ENCODE data around the gene INPP5A. TPM values are rescaled to one million over a fixed set of nuclear protein-coding genes. Genes with fewer than 3 reads are reported as not detected.

Gene INPP5A
- total and polyA plus RNA-seq, 5 donors from 2014 or later: 0.66 to 21.3 (median 1.0) TPM

DNA sequence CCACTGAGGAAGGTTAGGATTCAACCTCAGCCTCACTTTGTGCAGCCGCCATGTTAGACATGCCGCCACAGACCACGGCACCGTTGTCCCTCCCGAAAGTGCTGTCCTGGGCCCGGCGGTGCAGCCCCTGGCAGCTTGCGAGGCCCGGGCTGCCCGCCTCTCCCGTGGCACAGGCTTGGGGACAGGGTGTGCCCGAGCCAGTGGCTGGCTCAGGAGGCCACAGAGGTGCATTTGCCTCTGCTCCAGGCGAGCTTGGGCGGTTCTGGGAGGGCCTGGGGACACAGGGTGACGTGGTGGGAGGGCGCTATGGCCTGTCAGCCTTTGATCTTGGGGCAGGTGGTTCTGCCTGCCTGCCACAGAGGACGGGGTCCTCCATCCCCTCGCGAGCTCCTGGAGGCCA is 207.3 kb downstream of the INPP5A start:
- Histone ChIP-seq H3K4me1 (ENCODE audit: control insufficient read depth, insufficient read depth, low read length, poor library complexity, severe bottlenecking) (no peaks in the 10 kb centered on the region), H3K9me3 (ENCODE audit: control insufficient read depth in 2 of 2, low read length in 2 of 2) (no peaks in the 10 kb centered on the region), H3K4me3 (ENCODE audit: low read depth, low read length) (no peak overlapping the region), H3K36me3 (ENCODE audit: control insufficient read depth, insufficient read depth, low read length) (peaks cover 2% of the 10 kb centered on the region), H3K27ac (ENCODE audit: insufficient read depth, low read length, poor library complexity, severe bottlenecking) (no peak overlapping the region), H3K27me3 (ENCODE audit: control insufficient read depth, insufficient read depth, low read length) (no peaks in the 10 kb centered on the region)
- H3K27me3 Mint-ChIP-seq: no peaks in the 10 kb centered on the region
- ATAC-seq (ENCODE audit: low read depth in 2 of 2) (no peak), DNase-seq (no peak)
- peaks cover 0 to 2% (median 0%) of the 10 kb centered on the region in 4 donors for H3K4me1 Mint-ChIP-seq
- H3K9me3 Mint-ChIP-seq: no peaks in the 10 kb centered on the region
- no peak overlapping the region for H3K4me3 Mint-ChIP-seq
- no peak overlapping the region for H3K27ac Mint-ChIP-seq
- no peaks in the 10 kb centered on the region for H3K36me3 Mint-ChIP-seq

DNA sequence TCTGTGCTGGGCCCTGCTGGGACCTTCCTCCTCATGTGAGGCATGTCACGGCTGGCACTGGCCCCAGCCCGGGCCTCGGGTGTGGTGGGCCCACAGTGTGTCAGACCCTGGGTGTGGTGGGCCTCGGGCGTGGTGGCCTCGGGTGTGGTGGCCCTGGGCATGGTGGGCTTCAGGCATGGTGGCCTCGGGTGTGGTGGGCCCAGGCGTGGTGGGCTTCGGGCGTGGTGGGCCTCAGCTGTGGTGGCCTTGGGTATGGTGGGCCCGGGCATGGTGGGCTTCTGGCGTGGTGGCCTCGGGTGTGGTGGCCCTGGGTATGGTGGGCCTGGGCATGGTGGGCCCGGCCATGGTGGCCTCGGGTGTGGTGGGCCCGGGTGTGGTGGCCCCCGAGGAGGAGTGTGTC is 207.9 kb downstream of the INPP5A start:
- H3K27me3 Mint-ChIP-seq: no peaks in the 10 kb centered on the region
- H3K36me3 Mint-ChIP-seq: peaks cover 6% of the 10 kb centered on the region

DNA sequence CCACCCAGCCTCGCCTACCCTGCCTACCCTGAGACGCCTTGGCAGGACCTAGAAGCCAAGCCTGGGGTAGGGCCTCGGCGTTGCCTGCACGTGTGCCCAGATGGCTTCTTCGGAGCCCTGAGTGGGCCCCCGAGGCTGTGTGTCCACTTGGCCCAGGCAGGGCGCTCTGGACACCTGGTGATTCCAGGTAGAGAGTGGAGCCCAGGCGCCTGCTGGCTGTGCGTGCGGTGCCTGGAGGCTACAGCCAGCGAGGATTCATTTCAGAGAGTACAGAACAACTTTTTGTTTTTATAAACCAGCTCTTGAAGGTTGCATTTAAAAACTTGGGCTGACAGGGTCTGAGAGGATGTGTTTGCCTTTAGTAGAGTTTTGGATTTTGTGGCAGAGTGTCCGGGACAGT is 208.4 kb downstream of the INPP5A start:
- Histone ChIP-seq H3K27ac (ENCODE audit: insufficient read depth, low read length, poor library complexity, severe bottlenecking) (no peak overlapping the region), H3K4me3 (ENCODE audit: low read depth, low read length) (no peak overlapping the region), H3K9me3 (ENCODE audit: control insufficient read depth in 2 of 2, low read length in 2 of 2) (no peaks in the 10 kb centered on the region), H3K27me3 (ENCODE audit: control insufficient read depth, insufficient read depth, low read length) (no peaks in the 10 kb centered on the region), H3K36me3 (ENCODE audit: control insufficient read depth, insufficient read depth, low read length) (peaks cover 4% of the 10 kb centered on the region), H3K4me1 (ENCODE audit: control insufficient read depth, insufficient read depth, low read length, poor library complexity, severe bottlenecking) (no peaks in the 10 kb centered on the region)
- H3K4me3 Mint-ChIP-seq: no peak overlapping the region
- H3K36me3 Mint-ChIP-seq: peaks cover 6% of the 10 kb centered on the region
- no peaks in the 10 kb centered on the region for H3K27me3 Mint-ChIP-seq
- ATAC-seq (ENCODE audit: low read depth in 2 of 2) (no peak), DNase-seq (no peak)
- peak overlapping the region in 1 of 3 donors; percentile 60 for H3K27ac Mint-ChIP-seq
- peaks cover 0 to 2% (median 0%) of the 10 kb centered on the region in 4 donors for H3K4me1 Mint-ChIP-seq
- H3K9me3 Mint-ChIP-seq: no peaks in the 10 kb centered on the region

More for the DNA sequence above, 207.9 kb downstream of the INPP5A start:
- Mint-ChIP-seq H3K4me3 (no peak overlapping the region), H3K9me3 (no peaks in the 10 kb centered on the region), H3K27ac (no peak overlapping the region), H3K4me1 (peaks cover 0 to 2% (median 0%) of the 10 kb centered on the region in 4 donors)
- H3K4me1 ChIP-seq (ENCODE audit: control insufficient read depth, insufficient read depth, low read length, poor library complexity, severe bottlenecking): no peaks in the 10 kb centered on the region
- no peak overlapping the region for H3K27ac ChIP-seq (ENCODE audit: insufficient read depth, low read length, poor library complexity, severe bottlenecking)
- ATAC-seq (ENCODE audit: low read depth in 2 of 2) (no peak), DNase-seq (no peak)
- peaks cover 4% of the 10 kb centered on the region for H3K36me3 ChIP-seq (ENCODE audit: control insufficient read depth, insufficient read depth, low read length)
- no peaks in the 10 kb centered on the region for H3K27me3 ChIP-seq (ENCODE audit: control insufficient read depth, insufficient read depth, low read length)
- H3K4me3 ChIP-seq (ENCODE audit: low read depth, low read length): no peak overlapping the region
- no peaks in the 10 kb centered on the region for H3K9me3 ChIP-seq (ENCODE audit: control insufficient read depth in 2 of 2, low read length in 2 of 2)

DNA sequence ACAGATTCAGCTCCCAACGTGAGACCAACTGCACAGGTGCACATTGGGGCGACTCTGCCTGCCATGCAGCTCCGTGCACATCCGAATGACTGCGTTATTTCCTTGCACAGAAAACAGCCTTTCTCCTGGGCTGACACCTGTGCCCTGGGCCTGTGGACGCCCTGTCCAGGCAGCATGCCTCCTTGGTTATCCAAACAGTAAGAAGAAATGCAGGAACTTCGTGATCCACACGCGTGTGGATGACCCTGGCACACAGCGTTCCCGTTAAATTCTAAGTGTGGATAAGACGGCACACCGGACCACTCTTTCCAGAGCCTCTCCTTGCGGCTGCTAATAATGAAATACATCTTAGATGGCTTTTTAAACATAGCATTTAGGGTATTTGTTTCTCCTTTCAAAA is 208.8 kb downstream of the INPP5A start:
- Histone ChIP-seq H3K4me3 (ENCODE audit: low read depth, low read length) (no peak overlapping the region), H3K9me3 (ENCODE audit: control insufficient read depth in 2 of 2, low read length in 2 of 2) (no peaks in the 10 kb centered on the region), H3K27me3 (ENCODE audit: control insufficient read depth, insufficient read depth, low read length) (no peaks in the 10 kb centered on the region), H3K36me3 (ENCODE audit: control insufficient read depth, insufficient read depth, low read length) (peaks cover 4% of the 10 kb centered on the region), H3K4me1 (ENCODE audit: control insufficient read depth, insufficient read depth, low read length, poor library complexity, severe bottlenecking) (no peaks in the 10 kb centered on the region), H3K27ac (ENCODE audit: insufficient read depth, low read length, poor library complexity, severe bottlenecking) (no peak overlapping the region)
- peaks cover 0 to 2% (median 0%) of the 10 kb centered on the region in 4 donors for H3K4me1 Mint-ChIP-seq
- no peak overlapping the region for H3K27ac Mint-ChIP-seq
- no peak overlapping the region for H3K4me3 Mint-ChIP-seq
- no peak for ATAC-seq (ENCODE audit: low read depth in 2 of 2)
- H3K27me3 Mint-ChIP-seq: no peaks in the 10 kb centered on the region
- no peak for DNase-seq
- H3K36me3 Mint-ChIP-seq: peaks cover 6% of the 10 kb centered on the region
- no peaks in the 10 kb centered on the region for H3K9me3 Mint-ChIP-seq

DNA sequence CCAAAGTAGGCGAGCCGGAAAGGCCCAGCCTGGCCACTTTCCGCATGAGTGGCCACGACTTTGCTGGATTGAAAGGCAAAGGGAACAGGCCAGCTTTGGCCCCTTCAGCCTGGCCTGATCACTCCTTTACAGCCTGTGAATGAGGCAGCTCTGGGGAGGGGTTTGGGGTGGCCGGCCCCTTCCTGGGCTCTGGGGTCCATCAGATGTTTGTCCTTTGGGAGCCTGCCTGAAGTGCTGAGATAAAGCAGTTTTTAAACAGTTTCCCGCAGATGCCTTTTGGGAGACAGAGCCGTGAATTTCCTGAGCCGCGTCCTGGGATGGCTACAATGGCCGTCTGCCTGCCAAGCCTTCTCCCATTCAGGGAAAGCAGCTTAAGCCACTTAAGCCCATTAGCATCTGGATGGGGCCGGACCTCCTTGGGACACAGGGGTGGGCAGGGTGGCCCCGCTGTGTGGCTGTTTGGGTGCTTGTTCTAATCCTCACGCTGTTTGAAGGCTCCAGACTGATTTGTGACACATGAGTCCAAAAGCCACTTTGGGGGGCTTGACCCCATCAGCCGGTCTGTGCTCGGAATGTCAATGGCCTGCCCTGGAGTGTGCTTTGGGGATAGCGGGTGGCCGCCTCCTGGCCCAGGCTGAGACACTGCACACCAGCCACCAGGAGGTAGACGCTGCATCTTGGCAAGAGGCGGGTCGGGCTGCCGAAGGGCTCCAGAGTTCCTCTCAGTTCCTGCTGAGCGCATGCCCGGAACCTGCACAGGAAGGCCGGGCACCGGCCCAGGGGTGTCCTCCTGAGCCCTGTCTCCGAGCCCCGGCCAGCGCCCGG is 209.4 kb downstream of the INPP5A start:
- H3K27ac Mint-ChIP-seq: no peak overlapping the region
- H3K9me3 Mint-ChIP-seq: no peaks in the 10 kb centered on the region
- Histone ChIP-seq H3K27me3 (ENCODE audit: control insufficient read depth, insufficient read depth, low read length) (no peaks in the 10 kb centered on the region), H3K4me1 (ENCODE audit: control insufficient read depth, insufficient read depth, low read length, poor library complexity, severe bottlenecking) (no peaks in the 10 kb centered on the region), H3K4me3 (ENCODE audit: low read depth, low read length) (no peak overlapping the region), H3K27ac (ENCODE audit: insufficient read depth, low read length, poor library complexity, severe bottlenecking) (no peak overlapping the region), H3K36me3 (ENCODE audit: control insufficient read depth, insufficient read depth, low read length) (peaks cover 4% of the 10 kb centered on the region), H3K9me3 (ENCODE audit: control insufficient read depth in 2 of 2, low read length in 2 of 2) (no peaks in the 10 kb centered on the region)
- ATAC-seq (ENCODE audit: low read depth in 2 of 2): no peak
- no peak for DNase-seq
- no peak overlapping the region for H3K4me3 Mint-ChIP-seq
- H3K36me3 Mint-ChIP-seq: peaks cover 6% of the 10 kb centered on the region
- peaks cover 0 to 2% (median 0%) of the 10 kb centered on the region in 4 donors for H3K4me1 Mint-ChIP-seq
- H3K27me3 Mint-ChIP-seq: no peaks in the 10 kb centered on the region

DNA sequence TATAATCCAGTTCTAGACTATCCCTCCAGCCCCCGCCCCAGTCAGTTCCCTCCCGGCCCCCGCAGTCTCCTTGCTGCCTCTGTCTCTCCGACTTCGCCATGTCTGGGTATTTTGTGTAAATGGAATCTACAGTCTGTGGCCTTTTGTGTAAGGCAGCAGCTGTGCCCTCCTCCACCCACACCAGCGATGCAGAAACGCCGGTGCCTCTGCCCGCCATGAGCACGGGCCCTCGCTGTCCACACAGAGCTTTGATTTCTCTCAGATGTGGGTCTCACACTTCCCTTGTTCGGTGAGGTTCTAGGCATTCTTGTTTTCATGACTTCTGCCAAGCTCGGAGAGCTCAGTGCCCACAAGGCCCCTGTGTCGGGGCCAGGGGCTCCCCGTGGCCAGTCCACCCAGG is 210.5 kb downstream of the INPP5A start:
- peaks cover 0 to 2% (median 0%) of the 10 kb centered on the region in 4 donors for H3K4me1 Mint-ChIP-seq
- H3K27ac Mint-ChIP-seq: no peak overlapping the region
- no peaks in the 10 kb centered on the region for H3K27me3 Mint-ChIP-seq
- Histone ChIP-seq H3K36me3 (ENCODE audit: control insufficient read depth, insufficient read depth, low read length) (peaks cover 4% of the 10 kb centered on the region), H3K4me1 (ENCODE audit: control insufficient read depth, insufficient read depth, low read length, poor library complexity, severe bottlenecking) (no peaks in the 10 kb centered on the region), H3K27ac (ENCODE audit: insufficient read depth, low read length, poor library complexity, severe bottlenecking) (no peak overlapping the region), H3K27me3 (ENCODE audit: control insufficient read depth, insufficient read depth, low read length) (no peaks in the 10 kb centered on the region), H3K4me3 (ENCODE audit: low read depth, low read length) (no peak overlapping the region), H3K9me3 (ENCODE audit: control insufficient read depth in 2 of 2, low read length in 2 of 2) (no peaks in the 10 kb centered on the region)
- DNase-seq (no peak), ATAC-seq (ENCODE audit: low read depth in 2 of 2) (no peak)
- no peaks in the 10 kb centered on the region for H3K9me3 Mint-ChIP-seq
- no peak overlapping the region for H3K4me3 Mint-ChIP-seq
- H3K36me3 Mint-ChIP-seq: peaks cover 6% of the 10 kb centered on the region

DNA sequence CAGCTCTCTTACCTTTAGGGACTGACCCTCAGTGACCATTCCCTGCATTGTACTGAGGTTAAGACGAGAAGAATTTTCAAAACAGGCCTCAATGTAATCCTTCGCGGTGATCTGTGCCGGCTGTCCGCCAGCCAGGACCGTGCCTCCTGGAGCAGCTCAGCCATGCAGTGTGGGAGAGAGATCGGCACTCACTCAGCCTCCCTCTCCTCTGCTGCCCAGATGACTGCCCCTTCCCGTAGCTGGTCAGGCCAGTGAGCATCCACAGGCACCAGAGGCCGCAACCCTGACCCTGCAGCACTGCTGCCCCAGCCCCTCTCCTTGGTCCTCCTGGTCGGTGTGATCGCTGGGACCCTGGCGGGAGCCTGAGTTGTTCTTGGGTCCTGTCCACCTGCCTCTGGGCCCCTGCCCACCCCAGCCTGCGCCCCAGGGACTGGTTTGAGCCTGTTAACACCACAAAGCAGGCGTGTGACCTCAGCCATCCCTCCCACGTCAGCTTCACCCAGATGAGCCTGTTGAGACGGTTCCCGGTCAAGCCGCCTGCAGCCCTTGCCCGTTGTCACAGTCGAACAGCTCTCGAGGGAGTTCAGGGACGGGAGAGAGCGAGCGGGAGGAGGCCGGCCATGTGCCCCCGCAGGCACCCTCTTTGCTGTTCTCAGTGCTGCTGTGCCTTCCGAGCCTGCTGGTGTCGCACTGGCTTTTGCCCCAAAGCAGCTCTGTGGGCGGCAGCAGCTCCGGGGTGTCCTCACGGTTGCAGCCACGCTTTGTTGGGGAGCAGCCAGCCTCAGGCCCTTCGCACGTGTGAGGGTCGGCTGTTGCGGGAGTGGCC is 211.2 kb downstream of the INPP5A start:
- no peaks in the 10 kb centered on the region for H3K9me3 Mint-ChIP-seq
- Histone ChIP-seq H3K27me3 (ENCODE audit: control insufficient read depth, insufficient read depth, low read length) (no peaks in the 10 kb centered on the region), H3K36me3 (ENCODE audit: control insufficient read depth, insufficient read depth, low read length) (peaks cover 4% of the 10 kb centered on the region), H3K4me3 (ENCODE audit: low read depth, low read length) (no peak overlapping the region), H3K4me1 (ENCODE audit: control insufficient read depth, insufficient read depth, low read length, poor library complexity, severe bottlenecking) (no peaks in the 10 kb centered on the region), H3K9me3 (ENCODE audit: control insufficient read depth in 2 of 2, low read length in 2 of 2) (no peaks in the 10 kb centered on the region), H3K27ac (ENCODE audit: insufficient read depth, low read length, poor library complexity, severe bottlenecking) (no peak overlapping the region)
- no peak overlapping the region for H3K4me3 Mint-ChIP-seq
- no peaks in the 10 kb centered on the region for H3K27me3 Mint-ChIP-seq
- peaks cover 8% of the 10 kb centered on the region for H3K36me3 Mint-ChIP-seq
- no peak overlapping the region for H3K27ac Mint-ChIP-seq
- no peak for ATAC-seq (ENCODE audit: low read depth in 2 of 2)
- DNase-seq: no peak
- H3K4me1 Mint-ChIP-seq: peaks cover 0 to 2% (median 0%) of the 10 kb centered on the region in 4 donors

Measured in CD4-positive, CD25-positive, alpha-beta regulatory T cell (primary cell).